ENCODE measurements around the gene BOLA3. TPM values are rescaled to one million over a fixed set of nuclear protein-coding genes. Genes with fewer than 3 reads are reported as not detected.
"Not testable (repeated sequence)": the region's sequence is repeated elsewhere in the genome, so short reads cannot be mapped to it uniquely, and the experiment has no call there.

BOLA3 gene, protein sequence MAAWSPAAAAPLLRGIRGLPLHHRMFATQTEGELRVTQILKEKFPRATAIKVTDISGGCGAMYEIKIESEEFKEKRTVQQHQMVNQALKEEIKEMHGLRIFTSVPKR
- 53.8 TPM for polyA plus RNA-seq (2013, experiment 1 of 4)
- 47.5 TPM for polyA plus RNA-seq (2013, experiment 2 of 4)
- 62.6 TPM for polyA plus RNA-seq (2013, experiment 3 of 4)
- 74.5 TPM for polyA plus RNA-seq (2013, experiment 4 of 4)

DNA sequence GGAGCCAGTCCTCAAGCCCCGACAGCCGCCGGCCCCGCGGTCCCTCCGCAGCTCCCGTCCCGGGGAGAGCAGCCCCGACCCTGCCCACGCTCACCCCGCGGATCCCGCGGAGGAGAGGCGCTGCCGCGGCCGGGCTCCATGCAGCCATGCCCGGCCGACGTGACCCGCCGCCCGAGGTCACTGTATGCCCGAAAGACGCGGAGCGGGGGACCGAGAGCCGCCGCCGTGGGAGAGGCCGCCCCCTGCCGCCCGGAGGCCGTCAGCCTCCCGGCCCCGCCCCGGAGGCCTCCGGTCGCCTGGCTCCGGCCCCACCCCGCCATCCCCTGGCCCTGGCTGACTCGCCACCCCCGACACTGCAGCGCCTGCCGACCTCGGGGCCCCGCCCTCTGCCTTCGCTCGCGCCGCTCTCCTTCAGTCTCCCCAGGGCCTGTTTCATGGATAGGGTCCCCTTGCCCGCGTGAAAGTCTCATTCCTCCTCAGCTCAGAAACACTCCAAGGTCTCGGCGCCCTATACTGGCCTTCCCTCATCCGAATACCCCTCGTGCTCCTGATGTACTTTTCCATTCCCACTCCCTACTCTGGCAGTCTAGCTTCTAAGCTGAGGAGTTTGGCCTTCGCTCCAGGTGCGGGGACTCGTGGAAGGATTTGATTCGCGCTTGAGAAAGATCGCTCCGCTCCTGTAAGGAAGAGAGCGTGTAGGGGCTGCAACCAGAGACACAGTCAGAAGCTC is at the start of gene BOLA3:
BOLA3 (minus strand) TSS at position 186 of the 730 bp plus-strand sequence; CDS start at position 148, 38 bp downstream.
- H3K4me1 ChIP-seq (ENCODE audit: control insufficient read depth, insufficient read depth, low read length) = peaks cover 4% of the 10 kb centered on the region
- H3K4me3 ChIP-seq (ENCODE audit: insufficient read depth, low read depth, low read length) = peak within 1 kb of the TSS; percentile 66
- H3K36me3 ChIP-seq (ENCODE audit: control insufficient read depth, insufficient read depth, low read length) = no peaks in the 10 kb centered on the region
- H3K9me3 ChIP-seq (ENCODE audit: control insufficient read depth, low read length) = no peaks in the 10 kb centered on the region
- H3K27me3 ChIP-seq (ENCODE audit: control insufficient read depth, insufficient read depth, low read length, poor library complexity, severe bottlenecking) = no peaks in the 10 kb centered on the region
- WGBS, 2 experiments = 1% methylated on average over 67 of the region's 67 CpGs
- no peak within 1 kb of the TSS for H3K27ac ChIP-seq (ENCODE audit: insufficient read depth, low read depth, low read length, poor library complexity, severe bottlenecking)

DNA sequence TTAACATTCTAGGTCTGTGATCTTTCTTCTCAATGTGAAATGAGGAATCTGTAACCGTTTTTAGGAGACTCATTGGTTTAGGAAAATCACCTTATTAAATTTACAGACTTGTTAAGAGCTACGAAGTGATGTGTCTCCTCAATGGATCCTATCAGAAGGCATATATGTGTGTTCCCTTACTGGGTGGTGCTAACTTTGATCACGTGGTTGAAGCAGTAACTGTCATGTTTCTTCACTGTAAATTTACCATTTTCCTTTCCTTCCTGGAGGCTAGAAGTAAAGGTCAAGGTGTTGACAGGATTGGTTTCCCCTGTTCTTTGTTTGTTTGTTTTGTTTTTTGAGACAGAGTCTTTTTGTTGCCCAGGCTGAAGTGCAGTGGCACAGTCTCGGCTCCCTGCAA is 49.3 kb upstream of the BOLA3 start:
- 94 to 96% methylated on average over 4 of the region's 4 CpGs for WGBS, 2 experiments
- Histone ChIP-seq H3K4me1 (ENCODE audit: control insufficient read depth, insufficient read depth, low read length) (peaks cover 9% of the 10 kb centered on the region), H3K36me3 (ENCODE audit: control insufficient read depth, insufficient read depth, low read length) (no peaks in the 10 kb centered on the region), H3K4me3 (ENCODE audit: insufficient read depth, low read depth, low read length) (no peak overlapping the region), H3K27ac (ENCODE audit: insufficient read depth, low read depth, low read length, poor library complexity, severe bottlenecking) (no peak overlapping the region), H3K9me3 (ENCODE audit: control insufficient read depth, low read length) (no peaks in the 10 kb centered on the region), H3K27me3 (ENCODE audit: control insufficient read depth, insufficient read depth, low read length, poor library complexity, severe bottlenecking) (no peaks in the 10 kb centered on the region)

DNA sequence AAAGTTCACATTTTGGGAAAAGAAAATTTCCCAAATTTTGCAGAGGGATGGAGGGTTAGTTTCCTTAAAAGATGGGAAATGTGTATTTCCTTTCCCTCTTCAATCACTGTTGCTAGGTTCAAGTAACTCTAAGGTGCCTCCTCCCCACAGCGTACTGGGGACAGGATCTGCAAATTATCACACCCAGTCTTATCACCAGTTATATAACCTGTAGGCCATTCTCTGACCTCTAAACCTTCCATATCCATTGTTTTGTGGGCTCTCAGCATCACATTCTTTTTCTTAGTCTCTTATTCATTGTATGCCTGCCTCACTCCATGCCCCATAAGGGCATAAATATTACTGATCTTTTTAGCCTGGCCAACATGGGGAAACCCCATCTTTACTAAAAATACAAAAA is 47.1 kb upstream of the BOLA3 start:
- no peak overlapping the region for H3K4me3 ChIP-seq (ENCODE audit: insufficient read depth, low read depth, low read length)
- no peaks in the 10 kb centered on the region for H3K36me3 ChIP-seq (ENCODE audit: control insufficient read depth, insufficient read depth, low read length)
- H3K27ac ChIP-seq (ENCODE audit: insufficient read depth, low read depth, low read length, poor library complexity, severe bottlenecking) = no peak overlapping the region
- no peaks in the 10 kb centered on the region for H3K27me3 ChIP-seq (ENCODE audit: control insufficient read depth, insufficient read depth, low read length, poor library complexity, severe bottlenecking)
- no peaks in the 10 kb centered on the region for H3K9me3 ChIP-seq (ENCODE audit: control insufficient read depth, low read length)
- peaks cover 2% of the 10 kb centered on the region for H3K4me1 ChIP-seq (ENCODE audit: control insufficient read depth, insufficient read depth, low read length)
- WGBS, 2 experiments = 92 to 98% methylated on average over 1 of the region's 1 CpG

DNA sequence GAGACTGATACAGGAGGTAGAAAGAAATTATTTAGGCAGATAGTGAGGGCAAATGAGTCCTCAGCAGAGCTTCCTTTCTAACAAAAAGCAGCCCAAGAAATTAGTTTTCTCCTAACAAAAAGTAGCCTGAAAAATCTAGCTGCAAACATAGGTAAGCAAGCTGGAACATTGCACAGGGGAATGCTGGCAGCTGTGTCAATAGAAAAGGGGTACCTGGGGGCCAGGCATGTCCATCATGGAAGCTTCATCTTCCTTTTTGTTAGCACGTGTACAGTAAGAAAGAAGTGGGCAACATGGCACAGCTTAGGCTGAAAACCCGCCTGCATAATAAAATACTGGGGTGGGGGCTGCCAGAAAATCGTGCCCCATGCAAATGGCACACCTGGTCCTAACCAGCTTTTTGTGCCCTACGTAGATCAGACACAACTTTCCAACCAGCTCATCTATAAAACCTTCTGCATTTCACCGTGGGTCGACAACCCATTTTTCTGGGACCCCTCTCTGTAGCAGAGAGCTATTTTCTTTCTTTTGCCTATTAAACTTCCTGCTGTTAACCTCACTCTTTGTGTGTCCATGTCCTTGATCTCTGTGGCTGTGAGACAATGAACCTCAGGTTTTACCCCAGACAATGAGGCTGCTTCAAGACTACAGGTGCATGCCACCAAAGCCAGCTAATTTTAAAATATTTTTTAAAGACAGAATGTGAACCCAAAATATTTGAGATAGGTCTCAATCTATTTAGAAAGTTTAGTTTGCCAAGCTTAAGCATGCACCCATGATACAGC is 44.1 kb upstream of the BOLA3 start:
- no peaks in the 10 kb centered on the region for H3K9me3 ChIP-seq (ENCODE audit: control insufficient read depth, low read length)
- no peaks in the 10 kb centered on the region for H3K27me3 ChIP-seq (ENCODE audit: control insufficient read depth, insufficient read depth, low read length, poor library complexity, severe bottlenecking)
- no peak overlapping the region for H3K4me3 ChIP-seq (ENCODE audit: insufficient read depth, low read depth, low read length)
- no peaks in the 10 kb centered on the region for H3K4me1 ChIP-seq (ENCODE audit: control insufficient read depth, insufficient read depth, low read length)
- H3K27ac ChIP-seq (ENCODE audit: insufficient read depth, low read depth, low read length, poor library complexity, severe bottlenecking) = no peak overlapping the region
- WGBS, 2 experiments = 83 to 86% methylated on average over 6 of the region's 6 CpGs
- H3K36me3 ChIP-seq (ENCODE audit: control insufficient read depth, insufficient read depth, low read length) = no peaks in the 10 kb centered on the region

DNA sequence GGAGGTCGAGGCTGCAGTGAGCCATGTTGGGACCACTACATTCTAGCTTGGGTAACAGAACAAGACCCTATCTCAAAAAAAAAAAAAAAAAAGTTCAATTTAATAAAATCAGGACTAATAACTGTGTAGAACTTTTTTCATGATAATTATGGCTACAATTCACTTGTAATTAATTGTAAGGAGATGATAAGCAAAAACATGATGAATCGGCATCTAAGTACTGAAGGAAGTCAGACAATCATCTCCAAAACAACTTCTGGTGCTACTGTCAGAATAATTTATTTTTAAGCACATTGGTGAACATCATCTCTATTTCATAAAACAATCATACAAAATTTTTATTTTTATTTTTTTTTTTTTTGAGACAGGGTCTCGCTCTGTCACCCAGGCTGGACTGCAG is 41.0 kb upstream of the BOLA3 start:
- 88 to 94% methylated on average over 3 of the region's 3 CpGs for WGBS, 2 experiments

DNA sequence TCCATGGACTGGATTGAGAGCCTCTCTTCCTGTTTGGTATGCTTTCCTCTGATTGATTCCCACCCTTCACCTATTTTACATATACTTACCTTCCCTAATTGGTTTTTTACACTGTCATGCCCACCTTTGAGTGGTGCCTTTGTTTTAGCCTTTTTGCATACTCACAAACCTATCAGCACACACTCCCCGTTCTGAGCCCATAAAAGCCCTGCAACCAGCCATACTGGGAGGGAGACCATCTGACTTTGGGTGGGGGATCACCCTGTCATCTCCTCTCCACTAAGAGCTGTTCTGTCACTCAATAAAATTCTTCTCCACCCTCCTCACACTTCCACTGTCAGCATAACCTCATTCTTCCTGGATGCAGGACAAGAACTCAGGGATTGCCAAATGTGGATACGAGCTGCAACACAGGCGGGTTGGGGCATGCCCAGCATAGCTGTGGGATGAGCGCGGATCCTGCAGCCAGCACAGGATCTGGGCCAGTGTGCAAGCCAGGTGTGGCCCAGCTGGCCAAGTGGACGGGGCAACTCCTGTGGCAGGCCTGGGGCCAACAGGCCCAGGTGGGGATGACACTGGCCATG is 40.4 kb upstream of the BOLA3 start:
- Histone ChIP-seq H3K4me3 (ENCODE audit: insufficient read depth, low read depth, low read length) (no peak overlapping the region), H3K27ac (ENCODE audit: insufficient read depth, low read depth, low read length, poor library complexity, severe bottlenecking) (no peak overlapping the region), H3K4me1 (ENCODE audit: control insufficient read depth, insufficient read depth, low read length) (no peaks in the 10 kb centered on the region), H3K9me3 (ENCODE audit: control insufficient read depth, low read length) (no peaks in the 10 kb centered on the region), H3K36me3 (ENCODE audit: control insufficient read depth, insufficient read depth, low read length) (no peaks in the 10 kb centered on the region), H3K27me3 (ENCODE audit: control insufficient read depth, insufficient read depth, low read length, poor library complexity, severe bottlenecking) (no peaks in the 10 kb centered on the region)
- WGBS, 2 experiments = 88 to 90% methylated on average over 6 of the region's 6 CpGs

More for the DNA sequence above, 41.0 kb upstream of the BOLA3 start:
- Histone ChIP-seq H3K36me3 (ENCODE audit: control insufficient read depth, insufficient read depth, low read length) (no peaks in the 10 kb centered on the region), H3K27ac (ENCODE audit: insufficient read depth, low read depth, low read length, poor library complexity, severe bottlenecking) (no peak overlapping the region), H3K27me3 (ENCODE audit: control insufficient read depth, insufficient read depth, low read length, poor library complexity, severe bottlenecking) (no peaks in the 10 kb centered on the region), H3K4me1 (ENCODE audit: control insufficient read depth, insufficient read depth, low read length) (no peaks in the 10 kb centered on the region), H3K4me3 (ENCODE audit: insufficient read depth, low read depth, low read length) (no peak overlapping the region), H3K9me3 (ENCODE audit: control insufficient read depth, low read length) (no peaks in the 10 kb centered on the region)

DNA sequence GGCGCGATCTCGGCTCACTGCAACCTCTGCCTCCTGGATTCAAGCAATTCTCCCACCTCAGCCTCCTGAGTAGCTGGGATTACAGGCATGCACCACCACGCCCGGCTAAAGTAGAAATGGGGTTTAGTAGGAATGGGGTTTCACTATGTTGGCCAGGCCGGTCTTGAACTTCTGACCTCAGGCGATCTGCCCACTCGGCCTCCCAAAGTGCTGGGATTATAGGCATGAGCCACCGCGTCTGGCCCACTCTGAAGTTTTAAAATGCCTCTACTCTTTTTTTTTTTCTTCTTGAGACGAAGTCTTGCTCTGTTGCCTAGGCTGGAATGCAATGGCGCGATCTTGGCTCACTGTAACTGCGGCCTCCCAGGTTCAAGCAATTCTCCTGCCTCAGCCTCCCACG is 39.0 kb upstream of the BOLA3 start:
- H3K36me3 ChIP-seq (ENCODE audit: control insufficient read depth, insufficient read depth, low read length); H3K9me3 ChIP-seq (ENCODE audit: control insufficient read depth, low read length); H3K4me1 ChIP-seq (ENCODE audit: control insufficient read depth, insufficient read depth, low read length); H3K27me3 ChIP-seq (ENCODE audit: control insufficient read depth, insufficient read depth, low read length, poor library complexity, severe bottlenecking); H3K27ac ChIP-seq (ENCODE audit: insufficient read depth, low read depth, low read length, poor library complexity, severe bottlenecking); H3K4me3 ChIP-seq (ENCODE audit: insufficient read depth, low read depth, low read length): not testable (repeated sequence)
- 94 to 95% methylated on average over 15 of the region's 15 CpGs for WGBS, 2 experiments

DNA sequence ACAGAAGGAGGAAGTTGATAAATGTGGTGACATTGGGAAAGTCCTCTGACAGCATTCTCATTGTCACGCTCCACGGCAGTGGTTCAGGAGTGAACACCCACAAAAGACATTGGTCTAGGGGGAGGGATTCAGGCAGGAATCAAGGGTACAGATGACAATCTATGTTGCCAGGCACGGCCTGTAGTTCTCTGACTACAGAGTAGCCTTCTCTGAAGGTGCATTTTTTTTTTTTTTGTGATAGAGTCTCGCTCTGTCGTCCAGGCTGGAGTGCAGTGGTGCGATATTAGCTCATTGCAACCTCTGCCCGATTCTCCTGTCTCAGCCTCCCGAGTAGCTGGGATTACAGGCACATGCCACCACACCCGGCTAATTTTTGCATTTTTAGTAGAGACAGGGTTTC is 38.3 kb upstream of the BOLA3 start:
- 94% methylated on average over 9 of the region's 9 CpGs for WGBS, 2 experiments
- Histone ChIP-seq H3K36me3 (ENCODE audit: control insufficient read depth, insufficient read depth, low read length) (no peaks in the 10 kb centered on the region), H3K4me1 (ENCODE audit: control insufficient read depth, insufficient read depth, low read length) (no peaks in the 10 kb centered on the region), H3K27me3 (ENCODE audit: control insufficient read depth, insufficient read depth, low read length, poor library complexity, severe bottlenecking) (no peaks in the 10 kb centered on the region), H3K4me3 (ENCODE audit: insufficient read depth, low read depth, low read length) (no peak overlapping the region), H3K9me3 (ENCODE audit: control insufficient read depth, low read length) (no peaks in the 10 kb centered on the region), H3K27ac (ENCODE audit: insufficient read depth, low read depth, low read length, poor library complexity, severe bottlenecking) (no peak overlapping the region)

DNA sequence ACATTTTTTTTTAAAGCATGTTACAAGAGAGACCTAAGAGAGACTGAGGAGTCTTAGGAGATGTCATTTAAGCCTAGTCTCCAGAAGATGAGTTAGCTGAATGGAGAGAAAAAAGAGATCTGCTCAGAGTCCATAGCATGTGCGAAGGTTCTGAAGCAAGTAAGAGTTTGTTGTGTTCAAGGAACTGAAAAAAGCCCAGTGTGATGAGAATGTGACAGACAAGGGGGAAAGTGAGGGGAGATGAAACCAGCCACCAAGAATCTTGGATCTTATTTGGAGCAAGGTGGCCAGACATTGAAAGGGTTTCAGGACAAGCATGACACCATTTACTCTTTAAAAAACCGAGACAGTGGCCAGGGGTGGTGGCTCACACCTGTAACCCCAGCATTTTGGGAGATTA is 36.2 kb upstream of the BOLA3 start:
- Histone ChIP-seq H3K27ac (ENCODE audit: insufficient read depth, low read depth, low read length, poor library complexity, severe bottlenecking) (no peak overlapping the region), H3K27me3 (ENCODE audit: control insufficient read depth, insufficient read depth, low read length, poor library complexity, severe bottlenecking) (no peaks in the 10 kb centered on the region)
- 88 to 94% methylated on average over 2 of the region's 2 CpGs for WGBS, 2 experiments

DNA sequence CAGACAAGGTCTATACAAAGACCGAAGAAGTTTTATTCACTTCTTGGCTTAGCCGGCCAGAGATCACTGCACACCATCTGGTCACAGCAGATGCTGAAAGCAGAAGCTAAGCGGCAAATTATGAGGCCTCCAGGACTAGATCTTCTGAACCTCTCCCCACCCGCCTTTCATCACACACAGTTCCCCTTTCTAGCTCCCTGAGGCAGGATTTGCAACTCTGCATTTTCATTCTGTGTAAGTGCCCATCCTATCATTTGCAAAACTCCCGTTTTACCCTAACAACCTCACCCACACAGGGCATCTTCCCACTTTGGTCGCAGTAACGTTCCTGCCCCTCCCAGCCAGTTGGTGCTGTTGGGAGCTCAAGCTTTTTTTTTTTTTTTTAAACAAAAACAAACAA is 34.0 kb upstream of the BOLA3 start:
- WGBS, 2 experiments = 67 to 75% methylated on average over 7 of the region's 7 CpGs
- H3K27ac ChIP-seq (ENCODE audit: insufficient read depth, low read depth, low read length, poor library complexity, severe bottlenecking) = no peak overlapping the region

More for the DNA sequence above, 36.2 kb upstream of the BOLA3 start:
- Histone ChIP-seq H3K4me3 (ENCODE audit: insufficient read depth, low read depth, low read length) (no peak overlapping the region), H3K36me3 (ENCODE audit: control insufficient read depth, insufficient read depth, low read length) (no peaks in the 10 kb centered on the region), H3K9me3 (ENCODE audit: control insufficient read depth, low read length) (no peaks in the 10 kb centered on the region), H3K4me1 (ENCODE audit: control insufficient read depth, insufficient read depth, low read length) (no peaks in the 10 kb centered on the region)

More for the DNA sequence above, 34.0 kb upstream of the BOLA3 start:
- no peaks in the 10 kb centered on the region for H3K4me1 ChIP-seq (ENCODE audit: control insufficient read depth, insufficient read depth, low read length)
- no peak overlapping the region for H3K4me3 ChIP-seq (ENCODE audit: insufficient read depth, low read depth, low read length)
- no peaks in the 10 kb centered on the region for H3K9me3 ChIP-seq (ENCODE audit: control insufficient read depth, low read length)
- H3K27me3 ChIP-seq (ENCODE audit: control insufficient read depth, insufficient read depth, low read length, poor library complexity, severe bottlenecking) = no peaks in the 10 kb centered on the region
- no peaks in the 10 kb centered on the region for H3K36me3 ChIP-seq (ENCODE audit: control insufficient read depth, insufficient read depth, low read length)

All from ectodermal cell (in vitro differentiated cells).